HCT116 (cell line): ENCODE results near the gene NT5C1B. TPM values are rescaled to one million over a fixed set of nuclear protein-coding genes. Genes with fewer than 3 reads are reported as not detected.

Source experiments
- ATAC-seq: fragments of 200-7000 bp; cut with Tn5 transposase; 2 replicates; pipeline ENCODE4 v1.9.1; 2020; ENCODE audit warnings: mild to moderate bottlenecking, moderate library complexity
- BruUV-seq: library from RNA; stranded (reverse); fragments of 400-500 nt; replicated peaks from 2 replicates; lab custom pipeline; 2021; lab: Mats Ljungman, UMichigan
- CTCF ChIA-PET: fragments of 300-600 bp; sonication (Branson Sonifier 250); formaldehyde crosslinking; loops from one replicate; lab custom pipeline; 2021; ENCODE audit warnings: antibody characterized with exemption; lab: Charles Lee
- POLR2A ChIA-PET: fragments of 300-600, 350-600 bp; sonication (Branson Sonifier 250); formaldehyde crosslinking; loops from one replicate; lab custom pipeline; 2021; ENCODE audit warnings: antibody characterized with exemption; lab: Charles Lee
- RAD21 ChIA-PET, 2 experiments: fragments of 300-600 bp; sonication (Branson Sonifier 250); formaldehyde crosslinking; loops; one replicate each; lab custom pipeline; 2023; ENCODE audit warnings: low total read pairs in 2 of 2; ENCODE audit not compliant: uncharacterized antibody in 2 of 2, unreplicated experiment in 2 of 2, low non-redundant PET in 1 of 2; lab: Charles Lee
- DNase-seq: peaks from one replicate; pipeline ENCODE4 v3.0.0-alpha.2; 2010; ENCODE audit warnings: low read depth, low spot score
- H2AFZ ChIP-seq: fragments of 200-600 bp; shearing (Covaris generic), sonication (generic); 2 replicates; pipeline ENCODE4 v1.6.1; 2017; ENCODE audit warnings: low read depth, mixed run types, mixed read lengths, antibody characterized with exemption, low read length; ENCODE audit not compliant: poor library complexity, severe bottlenecking
- H3K27ac ChIP-seq: 2 replicates; pipeline ENCODE4 v1.5.1; 2012; ENCODE audit warnings: low read depth, low read length
- H3K27me3 ChIP-seq: fragments of 200-600 bp; sonication (generic); 2 replicates; pipeline ENCODE4 v1.6.1; 2016; ENCODE audit warnings: mixed run types, low read length, mixed read lengths; ENCODE audit not compliant: insufficient read depth
- H3K36me3 ChIP-seq, 2 experiments: fragments of 200-500 bp in 1 of 2; fragments of 200-600 bp in 1 of 2; sonication (Bioruptor generic) in 1 of 2; sonication (generic) in 1 of 2; 2 replicates each; pipeline versions ENCODE4 v1.5.1 to v1.6.1; 2014 to 2016; ENCODE audit warnings: low read length in 2 of 2, inconsistent platforms in 1 of 2, mixed read lengths in 1 of 2, mixed run types in 1 of 2; ENCODE audit not compliant: insufficient read depth in 2 of 2, control insufficient read depth in 1 of 2
- H3K4me1 ChIP-seq, 2 experiments: fragments of 200-600 bp in 1 of 2; sonication (generic) in 1 of 2; 2 replicates each; pipeline versions ENCODE4 v1.5.1 to v1.6.1; 2012 to 2017; ENCODE audit warnings: low read length in 2 of 2, inconsistent platforms in 1 of 2, mild to moderate bottlenecking in 1 of 2, mixed read lengths in 1 of 2, mixed run types in 1 of 2, moderate library complexity in 1 of 2; ENCODE audit not compliant: insufficient read depth in 2 of 2, control insufficient read depth in 1 of 2
- H3K4me2 ChIP-seq: fragments of 200-600 bp; sonication (generic); 2 replicates; pipeline ENCODE4 v1.6.1; 2017; ENCODE audit warnings: mixed run types, low read length, mixed read lengths
- H3K4me3 ChIP-seq, 2 experiments: fragments of 200-600 bp in 1 of 2; sonication (generic) in 1 of 2; replicated peaks in 1 of 2; 2 replicates each; pipeline ENCODE4 v1.5.1; 2011 to 2016; ENCODE audit warnings: low read length in 2 of 2, control low read depth in 1 of 2, low read depth in 1 of 2, mild to moderate bottlenecking in 1 of 2, mixed read lengths in 1 of 2, mixed run types in 1 of 2
- H3K79me2 ChIP-seq: fragments of 200-600 bp; sonication (generic); 2 replicates; pipeline ENCODE4 v1.6.1; 2017; ENCODE audit warnings: mild to moderate bottlenecking, mixed run types, low read length, moderate library complexity, mixed read lengths; ENCODE audit not compliant: insufficient read depth
- H3K9ac ChIP-seq: fragments of 200-600 bp; sonication (generic); 2 replicates; pipeline ENCODE4 v1.6.1; 2016; ENCODE audit warnings: low read length, mixed read lengths
- H3K9me2 ChIP-seq: fragments of 200-600 bp; sonication (generic), shearing (Covaris generic); 2 replicates; pipeline ENCODE4 v1.6.1; 2017; ENCODE audit warnings: mixed run types, mild to moderate bottlenecking, moderate library complexity; ENCODE audit not compliant: insufficient read depth
- H3K9me3 ChIP-seq, 2 experiments: fragments of 200-500 bp in 1 of 2; fragments of 200-600 bp in 1 of 2; sonication (Bioruptor generic) in 1 of 2; sonication (generic) in 1 of 2; 2 replicates each; pipeline ENCODE4 v1.6.1; 2014 to 2017; ENCODE audit warnings: low read length in 2 of 2, mixed read lengths in 2 of 2, inconsistent platforms in 1 of 2, low read depth in 1 of 2, mild to moderate bottlenecking in 1 of 2, mixed run types in 1 of 2, moderate library complexity in 1 of 2; ENCODE audit not compliant: control insufficient read depth in 1 of 2, insufficient read depth in 1 of 2
- H4K20me1 ChIP-seq: fragments of 200-600 bp; sonication (generic), shearing (Covaris generic); 2 replicates; pipeline ENCODE4 v1.6.1; 2017; ENCODE audit warnings: mixed run types, mild to moderate bottlenecking, moderate library complexity; ENCODE audit not compliant: insufficient read depth
- ATF3 ChIP-seq: IDR thresholded peaks from 2 replicates; pipeline ENCODE4 v1.6.1; 2012
- CBX3 ChIP-seq: IDR thresholded peaks from 2 replicates; pipeline ENCODE4 v1.6.1; 2012; ENCODE audit warnings: low read depth
- CEBPB ChIP-seq: IDR thresholded peaks from 2 replicates; pipeline ENCODE4 v1.6.1; 2012; ENCODE audit warnings: low read depth
- EGR1 ChIP-seq: IDR thresholded peaks from 2 replicates; pipeline ENCODE4 v1.6.1; 2012; ENCODE audit warnings: low read depth
- ELF1 ChIP-seq: IDR thresholded peaks from 2 replicates; pipeline ENCODE4 v1.6.1; 2012; ENCODE audit warnings: low read depth, borderline replicate concordance
- EZH2 ChIP-seq: fragments of 200-600 bp; sonication (generic); IDR thresholded peaks from 2 replicates; pipeline ENCODE4 v1.6.1; 2017; ENCODE audit warnings: antibody characterized with exemption, mixed run types
- EZH2phosphoT487 ChIP-seq: fragments of 200-600 bp; IDR thresholded peaks from 2 replicates; pipeline ENCODE4 v1.6.1; 2018; ENCODE audit warnings: antibody characterized with exemption, borderline replicate concordance
- FOSL1 ChIP-seq: IDR thresholded peaks from 2 replicates; pipeline ENCODE4 v1.6.1; 2012; ENCODE audit warnings: low read depth
- JUND ChIP-seq: IDR thresholded peaks from 2 replicates; pipeline ENCODE4 v1.6.1; 2012
- MAX ChIP-seq: IDR thresholded peaks from 2 replicates; pipeline ENCODE4 v1.6.1; 2012
- POLR2A ChIP-seq: IDR thresholded peaks from 2 replicates; pipeline ENCODE4 v1.7.0; 2011; ENCODE audit warnings: borderline replicate concordance; ENCODE audit not compliant: insufficient read depth, insufficient read length; ENCODE audit errors: extremely low read depth
- POLR2AphosphoS5 ChIP-seq: IDR thresholded peaks from 2 replicates; pipeline ENCODE4 v1.6.1; 2011; ENCODE audit warnings: mild to moderate bottlenecking, low read depth, low read length, moderate library complexity
- RAD21 ChIP-seq: IDR thresholded peaks from 2 replicates; pipeline ENCODE4 v1.6.1; 2012; ENCODE audit warnings: low read depth, mild to moderate bottlenecking
- REST ChIP-seq: IDR thresholded peaks from 2 replicates; pipeline ENCODE4 v1.6.1; 2012; ENCODE audit warnings: low read depth
- SIN3A ChIP-seq: IDR thresholded peaks from 2 replicates; pipeline ENCODE4 v1.6.1; 2012; ENCODE audit warnings: low read depth
- SP1 ChIP-seq: IDR thresholded peaks from 2 replicates; pipeline ENCODE4 v1.6.1; 2012; ENCODE audit warnings: low read depth
- SRF ChIP-seq: IDR thresholded peaks from 2 replicates; pipeline ENCODE4 v1.6.1; 2012; ENCODE audit warnings: low read depth
- YY1 ChIP-seq: IDR thresholded peaks from 2 replicates; pipeline ENCODE4 v1.6.1; 2011; ENCODE audit warnings: low read length, low read depth, moderate library complexity, mild to moderate bottlenecking; ENCODE audit not compliant: insufficient replicate concordance; ENCODE audit errors: extremely low read depth
- ZFX ChIP-seq: fragments of 450-650 bp; IDR thresholded peaks from 2 replicates; pipeline ENCODE4 v1.6.1; 2017
- ZNF274 ChIP-seq: fragments of 200-500 bp; sonication (Bioruptor generic); IDR thresholded peaks from 2 replicates; pipeline ENCODE4 v1.6.1; 2014; ENCODE audit warnings: mild to moderate bottlenecking, low read depth, low read length, inconsistent platforms
- intact Hi-C: fragments of 100-400 bp; cut with micrococcal nuclease; formaldehyde crosslinking; loops from 2 replicates; pipeline ENCODE4 v1.10.0; 2022
- total RNA-seq: library from RNA; stranded (reverse); gene quantifications from one replicate; pipeline ENCODE4 v1.2.1, GENCODE V29; 2021; ENCODE audit not compliant: unreplicated experiment

NT5C1B gene
- total RNA-seq, 1 experiment from 2014 or later: not detected

GRCh38 chr2:18546567-18546966 is 42.8 kb downstream of the NT5C1B start:
- Histone ChIP-seq H3K9me2 (no peaks in the 10 kb centered on the region), H4K20me1 (no peaks in the 10 kb centered on the region), H3K4me3 (no peak overlapping the region), H3K36me3 (no peaks in the 10 kb centered on the region), H3K9ac (no peak overlapping the region), H2AFZ (no peak overlapping the region), H3K79me2 (no peaks in the 10 kb centered on the region), H3K4me1 (no peaks in the 10 kb centered on the region), H3K27me3 (no peaks in the 10 kb centered on the region), H3K4me2 (no peak overlapping the region), H3K9me3 (no peaks in the 10 kb centered on the region), H3K27ac (no peak overlapping the region)
- ChIA-PET CTCF (no interaction called here), POLR2A (no interaction called here), RAD21 (no interaction called here)
- intact Hi-C loops: no loop called here
- no TSS peak for BruUV-seq
- TF ChIP-seq EZH2: no peak
- TF ChIP-seq CEBPB: no peak
- TF ChIP-seq EZH2phosphoT487: no peak
- TF ChIP-seq FOSL1: no peak
- no peak for TF ChIP-seq RAD21
- no peak for TF ChIP-seq SIN3A
- TF ChIP-seq MAX: no peak
- no peak for TF ChIP-seq CBX3
- no peak for TF ChIP-seq ELF1
- TF ChIP-seq EGR1: no peak
- TF ChIP-seq ZFX: no peak
- DNase-seq (no peak), ATAC-seq (no peak)

- RAD21 ChIA-PET: no interaction called here
- H3K79me2 ChIP-seq: no peaks in the 10 kb centered on the region
- POLR2A ChIA-PET: no interaction called here
- no peak overlapping the region for H3K9ac ChIP-seq
- no peaks in the 10 kb centered on the region for H3K36me3 ChIP-seq
- no peak overlapping the region for H3K27ac ChIP-seq
- CTCF ChIA-PET: no interaction called here
- intact Hi-C loops: no loop called here
- H3K4me3 ChIP-seq: no peak overlapping the region
- no peak overlapping the region for H3K4me2 ChIP-seq
- no TSS peak for BruUV-seq
- H3K9me2 ChIP-seq: no peaks in the 10 kb centered on the region
- H2AFZ ChIP-seq: no peak overlapping the region
- no peaks in the 10 kb centered on the region for H3K27me3 ChIP-seq
- DNase-seq: no peak
- no peaks in the 10 kb centered on the region for H4K20me1 ChIP-seq
- H3K4me1 ChIP-seq: no peaks in the 10 kb centered on the region
- no peak for TF ChIP-seq ATF3
- no peak for TF ChIP-seq ELF1
- no peak for TF ChIP-seq POLR2A
- TF ChIP-seq SP1: no peak
- TF ChIP-seq SRF: no peak
- TF ChIP-seq ZNF274: no peak
- no peak for TF ChIP-seq RAD21
- TF ChIP-seq EZH2phosphoT487: no peak
- no peak for TF ChIP-seq POLR2AphosphoS5
- TF ChIP-seq SIN3A: no peak
- TF ChIP-seq MAX: no peak
- no peak for TF ChIP-seq YY1
- no peak for TF ChIP-seq JUND
- no peak for TF ChIP-seq EGR1
- TF ChIP-seq FOSL1: no peak
- no peak for TF ChIP-seq EZH2
- TF ChIP-seq REST: no peak
- ATAC-seq: no peak
- no peaks in the 10 kb centered on the region for H3K9me3 ChIP-seq
These were observed 44.0 kb downstream of the NT5C1B start for GRCh38 chr2:18545384-18545783.
